K562 (cell line): ENCODE data around the gene CAST. TPM values are rescaled to one million over a fixed set of nuclear protein-coding genes. Genes with fewer than 3 reads are reported as not detected.

Experiments
- GTF3C2 ChIP-seq: IDR thresholded peaks from 3 replicates; pipeline ENCODE4 v1.6.1; 2011; ENCODE audit warnings: borderline replicate concordance, mild to moderate bottlenecking, moderate library complexity; ENCODE audit not compliant: insufficient read length; ENCODE audit errors: extremely low read depth
- MED1 ChIP-seq: sonication (generic); formaldehyde crosslinking; IDR thresholded peaks from 2 replicates; pipeline ENCODE4 v1.8.1; 2023; ENCODE audit warnings: missing genetic modification reagents, borderline replicate concordance
- MITF ChIP-seq: IDR thresholded peaks from 2 replicates; pipeline ENCODE4 v1.6.1; 2014; ENCODE audit warnings: antibody characterized with exemption
- SRSF1 ChIP-seq: fragments of 200-400 bp; formaldehyde crosslinking; IDR thresholded peaks from 2 replicates; pipeline ENCODE4 v1.6.1; 2017; ENCODE audit warnings: mild to moderate bottlenecking, low read depth, low read length, moderate library complexity
- TSHZ1 ChIP-seq: fragments of 250-450 bp; sonication (Bioruptor Pico); IDR thresholded peaks from 2 replicates; pipeline ENCODE4 v1.4.0; 2020; ENCODE audit warnings: mild to moderate bottlenecking, moderate library complexity
- ZBTB7A ChIP-seq: IDR thresholded peaks from 2 replicates; pipeline ENCODE4 v1.6.1; 2011; ENCODE audit warnings: low read depth, mild to moderate bottlenecking, low read length, moderate library complexity, borderline replicate concordance; ENCODE audit not compliant: control insufficient read depth
- polyA plus RNA-seq, 8 experiments: library from polyadenylated mRNA; depleted of rRNA in 4 of 8; stranded (reverse) in 5 of 8; unstranded in 3 of 8; fragments of >200 nt; fragmentation: Nextera tagmentation in 2 of 8; fragmentation: Illumina TruSeq in 1 of 8; extraction: Ambion mirVana in 2 of 8; extraction: Trizol in 1 of 8; gene quantifications; 2 replicates each; pipeline versions ENCODE4 v1.2.1 to v1.2.3, GENCODE V29; 2011 to 2014; ENCODE audit warnings: inconsistent platforms in 1 of 8, missing spikeins in 1 of 8
- total RNA-seq, 7 experiments: library from RNA; depleted of rRNA in 6 of 7; stranded (reverse); fragments of >200 nt in 6 of 7; fragmentation: Illumina TruSeq in 2 of 7; extraction: Trizol in 2 of 7; gene quantifications; 2 replicates each; pipeline versions ENCODE4 v1.2.1 to v1.2.3, GENCODE V29; 2011 to 2021; ENCODE audit warnings: low replicate concordance in 1 of 7

The CAST gene
- total and polyA plus RNA-seq, 9 of the 15 experiments (the other 6 are each of a cell fraction or from before 2014, with no cell fraction given) = 55.5 to 136 (median 86.1) TPM

- TF ChIP-seq TSHZ1 (CRISPR knock-in tag) (peak; percentile 93), SRSF1 (no peak), MITF (no peak), MED1 (CRISPR knock-in tag) (no peak), GTF3C2 (no peak), ZBTB7A (no peak)
Observed at GRCh38 chr5:96808868-96809558, 146.8 kb downstream of the CAST start (continued).
